GM23248 (cell line): Measurements from ENCODE around the gene CCDC50. TPM values are rescaled to one million over a fixed set of nuclear protein-coding genes. Genes with fewer than 3 reads are reported as not detected.

Experiments
- DNase-seq: peaks from one replicate; pipeline ENCODE4 v3.0.0-alpha.2; 2015
- H2AFZ ChIP-seq: fragments of 200-600 bp; sonication (generic); 2 replicates; pipeline ENCODE4 v1.6.1; 2016; ENCODE audit warnings: antibody characterized with exemption
- H3F3A ChIP-seq: fragments of 200-600 bp; sonication (generic); 2 replicates; pipeline ENCODE4 v1.6.1; 2016; ENCODE audit warnings: mild to moderate bottlenecking, antibody characterized with exemption, mixed run types; ENCODE audit not compliant: insufficient read depth
- H3K27ac ChIP-seq: fragments of 200-600 bp; sonication (generic); 2 replicates; pipeline ENCODE4 v1.5.1; 2016; ENCODE audit warnings: mild to moderate bottlenecking
- H3K27me3 ChIP-seq: fragments of 200-600 bp; sonication (generic); replicated peaks from 2 replicates; pipeline ENCODE4 v1.6.1; 2016; ENCODE audit warnings: mild to moderate bottlenecking; ENCODE audit not compliant: insufficient read depth
- H3K36me3 ChIP-seq: fragments of 200-600 bp; sonication (generic); 2 replicates; pipeline ENCODE4 v1.6.1; 2016; ENCODE audit warnings: low read depth, mild to moderate bottlenecking
- H3K4me1 ChIP-seq: fragments of 200-600 bp; sonication (generic); 2 replicates; pipeline ENCODE4 v1.6.1; 2016; ENCODE audit warnings: mild to moderate bottlenecking; ENCODE audit not compliant: insufficient read depth
- H3K4me2 ChIP-seq: fragments of 200-600 bp; sonication (generic); one replicate; pipeline ENCODE4 v1.6.1; 2016; ENCODE audit warnings: mild to moderate bottlenecking; ENCODE audit not compliant: unreplicated experiment
- H3K4me3 ChIP-seq: fragments of 200-600 bp; sonication (generic); 2 replicates; pipeline ENCODE4 v1.5.1; 2016; ENCODE audit warnings: mild to moderate bottlenecking
- H3K79me2 ChIP-seq: fragments of 200-600 bp; sonication (generic); 2 replicates; pipeline ENCODE4 v1.6.1; 2016; ENCODE audit warnings: mild to moderate bottlenecking; ENCODE audit not compliant: insufficient read depth
- H3K9ac ChIP-seq: fragments of 200-600 bp; sonication (generic); 2 replicates; pipeline ENCODE4 v1.6.1; 2016; ENCODE audit warnings: mild to moderate bottlenecking
- H3K9me2 ChIP-seq: fragments of 200-600 bp; sonication (generic); 2 replicates; pipeline ENCODE4 v1.6.1; 2016; ENCODE audit warnings: mixed run types, mild to moderate bottlenecking, moderate library complexity; ENCODE audit not compliant: insufficient read depth
- H3K9me3 ChIP-seq: fragments of 200-600 bp; sonication (generic); one replicate; pipeline ENCODE4 v1.6.1; 2017; ENCODE audit warnings: low read depth
- H4K20me1 ChIP-seq: fragments of 200-600 bp; sonication (generic); 2 replicates; pipeline ENCODE4 v1.6.0; 2016; ENCODE audit not compliant: insufficient read depth
- EZH2 ChIP-seq: fragments of 200-600 bp; sonication (generic); IDR thresholded peaks from 2 replicates; pipeline ENCODE4 v1.6.1; 2018; ENCODE audit warnings: antibody characterized with exemption, mild to moderate bottlenecking; ENCODE audit not compliant: insufficient read depth, poor library complexity, severe bottlenecking
- EZH2phosphoT487 ChIP-seq: fragments of 200-600 bp; sonication (generic); IDR thresholded peaks from 2 replicates; pipeline ENCODE4 v1.6.1; 2018; ENCODE audit warnings: antibody characterized with exemption, moderate library complexity, mild to moderate bottlenecking, low read depth; ENCODE audit not compliant: insufficient read depth
- WGBS, 2 experiments: methylation state at CpG; one replicate each; pipeline ENCODE4 v1.1.6; 2015 to 2017; ENCODE audit warnings: low lambda C conversion rate in 2 of 2, low coverage in 1 of 2; ENCODE audit errors: missing lambda C conversion rate in 2 of 2; 5-methylcytosine and 5-hydroxymethylcytosine counted together
- in situ Hi-C: fragments of 300-500 bp; cut with MboI; formaldehyde crosslinking; loops from 2 replicates; pipeline ENCODE4 v1.15.0; 2020
- polyA plus RNA-seq: library from polyadenylated mRNA; unstranded; fragments of >200 nt; fragmentation: Nextera tagmentation; extraction: Ambion mirVana; gene quantifications from 2 replicates; pipeline ENCODE4 v1.2.1, GENCODE V29; 2016
- total RNA-seq: library from RNA; depleted of rRNA; stranded (reverse); fragments of >200 nt; shearing (Covaris generic); gene quantifications from 2 replicates; pipeline ENCODE4 v1.2.3, GENCODE V29; 2014; rRNA removed

Gene CCDC50
- total and polyA plus RNA-seq, 2 experiments from 2014 or later: 63.0 to 68.6 TPM

GRCh38 chr3:191438150-191438814 lies 109.1 kb downstream of the CCDC50 start:
- no peak overlapping the region for H3K27ac ChIP-seq
- H3K9me2 ChIP-seq: no peaks in the 10 kb centered on the region
- no peaks in the 10 kb centered on the region for H3F3A ChIP-seq
- in situ Hi-C loops: no loop called here
- H3K27me3 ChIP-seq: no peaks in the 10 kb centered on the region; the same call in none of the 2 replicates
- H3K9ac ChIP-seq: no peak overlapping the region
- H3K4me3 ChIP-seq: no peak overlapping the region
- H4K20me1 ChIP-seq: no peaks in the 10 kb centered on the region
- H3K79me2 ChIP-seq: no peaks in the 10 kb centered on the region
- no peak overlapping the region for H3K4me2 ChIP-seq
- H3K4me1 ChIP-seq: no peaks in the 10 kb centered on the region
- no peak for DNase-seq
- H3K9me3 ChIP-seq: no peaks in the 10 kb centered on the region
- 10% methylated on average over 2 of the region's 2 CpGs for WGBS, 2 experiments
- H2AFZ ChIP-seq: no peak overlapping the region
- no peak for TF ChIP-seq EZH2phosphoT487
- no peak for TF ChIP-seq EZH2
- H3K36me3 ChIP-seq: no peaks in the 10 kb centered on the region

DNA sequence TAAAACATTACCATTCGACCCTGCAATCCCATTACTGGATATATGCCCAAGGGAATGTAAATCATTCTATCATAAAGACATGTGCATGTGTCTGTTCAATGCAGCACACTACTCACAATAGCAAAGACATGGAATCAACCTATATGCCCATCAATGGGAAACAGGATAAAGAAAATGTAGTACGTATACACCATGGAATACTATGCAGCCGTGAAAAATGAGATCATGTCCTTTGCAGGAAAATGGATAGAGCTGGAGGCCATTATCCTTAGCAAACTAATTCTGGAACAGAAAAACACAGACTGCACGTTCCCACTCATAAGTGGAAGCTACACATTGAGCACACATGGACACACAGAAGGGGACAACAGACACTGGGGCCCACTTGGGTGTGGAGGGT lies 111.3 kb downstream of the CCDC50 start:
- no peak overlapping the region for H3K27ac ChIP-seq
- no peaks in the 10 kb centered on the region for H3F3A ChIP-seq
- no peak for TF ChIP-seq EZH2
- no peak for TF ChIP-seq EZH2phosphoT487
- H3K9ac ChIP-seq: no peak overlapping the region
- H2AFZ ChIP-seq: no peak overlapping the region
- no peaks in the 10 kb centered on the region; the same call in none of the 2 replicates for H3K27me3 ChIP-seq
- H3K4me2 ChIP-seq: no peak overlapping the region
- H3K4me3 ChIP-seq: no peak overlapping the region
- no peaks in the 10 kb centered on the region for H3K9me3 ChIP-seq
- DNase-seq: no peak
- no peaks in the 10 kb centered on the region for H3K9me2 ChIP-seq
- in situ Hi-C loops: no loop called here
- WGBS, 2 experiments: 36 to 45% methylated on average over 4 of the region's 4 CpGs
- H3K36me3 ChIP-seq: no peaks in the 10 kb centered on the region
- H3K4me1 ChIP-seq: no peaks in the 10 kb centered on the region
- no peaks in the 10 kb centered on the region for H4K20me1 ChIP-seq
- no peaks in the 10 kb centered on the region for H3K79me2 ChIP-seq

DNA sequence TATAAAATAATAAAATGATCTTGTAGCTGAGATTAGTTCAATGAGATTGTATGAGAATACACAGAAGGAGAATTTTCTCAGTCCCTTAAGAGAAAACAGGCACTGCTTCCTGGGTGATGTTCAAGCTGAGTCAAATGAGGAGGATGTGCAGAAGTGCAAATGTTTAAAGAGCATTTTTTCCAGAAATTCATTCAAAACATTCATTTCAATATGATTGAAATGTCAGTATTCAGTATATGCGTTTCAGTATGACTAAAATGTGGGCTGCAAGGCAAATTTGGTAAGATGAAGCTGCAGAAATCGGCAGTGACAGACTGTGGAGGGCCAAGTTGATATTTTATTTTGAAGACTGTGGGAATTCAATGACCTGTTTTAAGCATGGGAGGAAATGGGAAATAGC lies 112.5 kb downstream of the CCDC50 start:
- H3K27me3 ChIP-seq: no peaks in the 10 kb centered on the region; the same call in none of the 2 replicates
- no peaks in the 10 kb centered on the region for H4K20me1 ChIP-seq
- TF ChIP-seq EZH2: no peak
- no peak overlapping the region for H3K27ac ChIP-seq
- no peak overlapping the region for H3K9ac ChIP-seq
- no peaks in the 10 kb centered on the region for H3K79me2 ChIP-seq
- H3K4me2 ChIP-seq: no peak overlapping the region
- no peaks in the 10 kb centered on the region for H3K36me3 ChIP-seq
- no peak overlapping the region for H2AFZ ChIP-seq
- DNase-seq: no peak
- WGBS, 2 experiments: 28 to 39% methylated on average over 2 of the region's 2 CpGs
- H3K4me3 ChIP-seq: no peak overlapping the region
- no peaks in the 10 kb centered on the region for H3F3A ChIP-seq
- no peaks in the 10 kb centered on the region for H3K4me1 ChIP-seq
- in situ Hi-C loops: no loop called here
- no peaks in the 10 kb centered on the region for H3K9me2 ChIP-seq
- H3K9me3 ChIP-seq: no peaks in the 10 kb centered on the region

DNA sequence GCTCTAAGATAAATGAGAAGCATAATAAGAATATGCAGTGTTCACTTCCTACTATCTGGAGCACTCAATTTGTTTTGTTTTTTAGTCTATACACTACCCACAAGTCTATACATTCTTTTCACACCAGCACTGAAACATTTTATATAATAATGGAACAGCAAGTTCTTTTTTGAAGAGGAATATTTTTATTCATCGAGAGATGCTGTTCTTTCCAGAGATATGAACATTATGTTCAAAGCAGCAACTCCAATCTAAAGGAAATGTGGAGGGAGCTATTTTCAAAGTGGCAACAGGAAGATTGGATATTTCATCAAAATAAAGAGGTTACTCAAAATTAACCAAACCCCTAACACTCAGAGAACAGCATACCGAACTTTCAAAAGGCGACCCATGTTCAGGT lies 115.4 kb downstream of the CCDC50 start:
- no peak for TF ChIP-seq EZH2
- TF ChIP-seq EZH2phosphoT487: no peak
- DNase-seq: no peak
- Histone ChIP-seq H3K9me2 (no peaks in the 10 kb centered on the region), H3K4me2 (no peak overlapping the region), H3K27me3 (no peaks in the 10 kb centered on the region), H3K9me3 (no peaks in the 10 kb centered on the region), H3K27ac (no peak overlapping the region), H3K4me3 (no peak overlapping the region), H3K36me3 (no peaks in the 10 kb centered on the region), H3K4me1 (no peaks in the 10 kb centered on the region), H3K79me2 (no peaks in the 10 kb centered on the region), H3F3A (no peaks in the 10 kb centered on the region), H4K20me1 (no peaks in the 10 kb centered on the region), H3K9ac (no peak overlapping the region), H2AFZ (no peak overlapping the region)
- in situ Hi-C loops: no loop called here
- 36 to 38% methylated on average over 3 of the region's 3 CpGs for WGBS, 2 experiments

Other genes starting within 250 kb of the CCDC50 start
- not detected in 2 replicates for gene OSTN, start 130.2 kb upstream of the CCDC50 start, total RNA-seq
- not detected in 2 replicates for gene OSTN, start 130.2 kb upstream of the CCDC50 start, polyA plus RNA-seq
- gene UTS2B, start 1.1 kb downstream of the CCDC50 start, total RNA-seq: under 0.01 and 0.22 TPM in 2 replicates
- 0.23 and 0.61 TPM in 2 replicates for gene UTS2B, start 1.1 kb downstream of the CCDC50 start, polyA plus RNA-seq
- gene PYDC2, start 131.8 kb downstream of the CCDC50 start, total RNA-seq: not detected in 2 replicates
- gene PYDC2, start 131.8 kb downstream of the CCDC50 start, polyA plus RNA-seq: not detected in 2 replicates